Progenitor cell of endocrine pancreas (in vitro differentiated cells): ENCODE results near the gene CHL1. TPM values are rescaled to one million over a fixed set of nuclear protein-coding genes. Genes with fewer than 3 reads are reported as not detected.

Source experiments
- DNase-seq: peaks from one replicate; pipeline ENCODE4 v3.0.0; 2021; ENCODE audit warnings: low spot score; ENCODE audit not compliant: unreplicated experiment
- H3K27ac Mint-ChIP-seq: 2 replicates; pipeline ENCODE4 v1.8.0; 2021; ENCODE audit warnings: mild to moderate bottlenecking, moderate library complexity, mixed read lengths
- H3K27me3 Mint-ChIP-seq: 2 replicates; pipeline ENCODE4 v1.8.0; 2021; ENCODE audit warnings: mixed read lengths
- H3K36me3 Mint-ChIP-seq: 2 replicates; pipeline ENCODE4 v1.8.0; 2022; ENCODE audit warnings: mixed read lengths; ENCODE audit not compliant: insufficient read depth
- H3K4me1 Mint-ChIP-seq: 2 replicates; pipeline ENCODE4 v1.8.0; 2021; ENCODE audit warnings: low read depth, mixed read lengths
- H3K4me3 Mint-ChIP-seq: 2 replicates; pipeline ENCODE4 v1.8.0; 2021; ENCODE audit warnings: low read depth, mild to moderate bottlenecking, moderate library complexity, mixed read lengths
- H3K9me3 Mint-ChIP-seq: 2 replicates; pipeline ENCODE4 v1.8.0; 2021; ENCODE audit warnings: low read depth, mixed read lengths
- total RNA-seq: library from RNA; stranded (reverse); gene quantifications from 2 replicates; pipeline ENCODE4 v1.2.1, GENCODE V29; 2021
- TF ChIP-seq, protein P1 (sequence below): fragments of 200-600 bp; sonication (generic); IDR thresholded peaks from one replicate; pipeline ENCODE4 v1.5.0; 2021; ENCODE audit warnings: antibody characterized with exemption, mild to moderate bottlenecking; ENCODE audit not compliant: unreplicated experiment

CHL1 gene
- total RNA-seq, 1 donor from 2014 or later: 24.7 TPM

DNA sequence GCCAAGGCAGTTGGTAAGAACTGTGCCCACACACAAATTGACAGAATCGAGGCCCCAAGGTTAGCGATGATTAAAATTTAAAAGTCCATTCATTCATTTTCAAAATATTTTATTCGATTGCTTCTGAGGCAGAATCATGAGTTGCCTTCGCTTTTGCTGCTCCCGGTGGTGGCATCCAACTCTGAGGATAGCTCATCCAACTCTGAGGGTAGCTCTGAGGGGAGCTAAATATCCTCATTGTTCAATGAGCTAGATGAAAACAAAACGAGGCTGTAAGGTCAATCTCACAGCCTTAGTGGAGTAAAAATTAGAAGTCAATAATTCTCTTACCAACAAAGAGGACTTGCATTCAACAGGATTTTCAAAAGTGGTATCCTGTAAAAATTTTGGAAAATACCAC is 897 bp upstream of the CHL1 start:
- Mint-ChIP-seq H3K4me1 (peaks cover 10% of the 10 kb centered on the region), H3K4me3 (peak overlapping the region; percentile 87), H3K27ac (no peak overlapping the region), H3K9me3 (peaks cover 12% of the 10 kb centered on the region), H3K36me3 (no peaks in the 10 kb centered on the region), H3K27me3 (peaks cover 55% of the 10 kb centered on the region)
- DNase-seq: no peak
- TF ChIP-seq, protein P1, sequence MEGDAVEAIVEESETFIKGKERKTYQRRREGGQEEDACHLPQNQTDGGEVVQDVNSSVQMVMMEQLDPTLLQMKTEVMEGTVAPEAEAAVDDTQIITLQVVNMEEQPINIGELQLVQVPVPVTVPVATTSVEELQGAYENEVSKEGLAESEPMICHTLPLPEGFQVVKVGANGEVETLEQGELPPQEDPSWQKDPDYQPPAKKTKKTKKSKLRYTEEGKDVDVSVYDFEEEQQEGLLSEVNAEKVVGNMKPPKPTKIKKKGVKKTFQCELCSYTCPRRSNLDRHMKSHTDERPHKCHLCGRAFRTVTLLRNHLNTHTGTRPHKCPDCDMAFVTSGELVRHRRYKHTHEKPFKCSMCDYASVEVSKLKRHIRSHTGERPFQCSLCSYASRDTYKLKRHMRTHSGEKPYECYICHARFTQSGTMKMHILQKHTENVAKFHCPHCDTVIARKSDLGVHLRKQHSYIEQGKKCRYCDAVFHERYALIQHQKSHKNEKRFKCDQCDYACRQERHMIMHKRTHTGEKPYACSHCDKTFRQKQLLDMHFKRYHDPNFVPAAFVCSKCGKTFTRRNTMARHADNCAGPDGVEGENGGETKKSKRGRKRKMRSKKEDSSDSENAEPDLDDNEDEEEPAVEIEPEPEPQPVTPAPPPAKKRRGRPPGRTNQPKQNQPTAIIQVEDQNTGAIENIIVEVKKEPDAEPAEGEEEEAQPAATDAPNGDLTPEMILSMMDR: no peak

DNA sequence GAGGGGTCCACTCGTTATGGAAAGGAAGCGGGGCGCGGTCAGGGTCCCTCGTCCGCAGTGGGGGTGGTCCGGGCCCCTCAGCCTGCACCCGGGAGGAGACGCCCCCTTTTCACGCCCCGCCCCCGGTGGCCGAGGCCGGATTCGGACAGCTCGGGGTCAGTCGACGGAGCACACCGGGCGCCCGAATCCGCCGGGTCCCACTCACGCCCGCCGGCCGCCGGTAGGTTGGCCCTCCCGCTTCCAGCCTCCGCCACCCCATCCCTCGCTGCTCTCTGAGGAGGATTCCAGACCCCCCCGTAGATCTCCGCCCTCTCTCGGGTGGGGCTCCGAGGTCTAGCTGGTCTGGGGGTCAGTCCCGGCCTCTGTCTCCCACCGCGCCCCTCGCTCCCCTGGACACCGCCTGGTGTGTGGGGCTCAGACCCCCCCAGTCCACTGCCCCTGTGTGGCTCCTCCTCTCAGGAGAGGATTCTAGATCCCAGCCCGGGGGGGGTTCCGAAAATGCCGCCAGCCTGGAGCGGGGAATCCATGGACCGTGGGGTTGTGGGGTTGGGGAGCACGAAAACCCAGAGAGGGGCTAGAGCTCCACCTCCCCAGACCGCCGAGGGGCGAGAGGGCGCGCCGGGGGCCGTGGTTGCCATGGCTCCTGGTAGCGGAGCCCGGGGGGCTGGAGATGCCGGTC is 725 bp downstream of the CHL1 start:
- Mint-ChIP-seq H3K9me3 (peaks cover 7% of the 10 kb centered on the region), H3K4me3 (peak overlapping the region; percentile 85), H3K4me1 (peaks cover 11% of the 10 kb centered on the region), H3K36me3 (no peaks in the 10 kb centered on the region), H3K27ac (no peak overlapping the region), H3K27me3 (peaks cover 54% of the 10 kb centered on the region)
- peak; percentile 63 for DNase-seq
- TF ChIP-seq, protein P1: no peak

DNA sequence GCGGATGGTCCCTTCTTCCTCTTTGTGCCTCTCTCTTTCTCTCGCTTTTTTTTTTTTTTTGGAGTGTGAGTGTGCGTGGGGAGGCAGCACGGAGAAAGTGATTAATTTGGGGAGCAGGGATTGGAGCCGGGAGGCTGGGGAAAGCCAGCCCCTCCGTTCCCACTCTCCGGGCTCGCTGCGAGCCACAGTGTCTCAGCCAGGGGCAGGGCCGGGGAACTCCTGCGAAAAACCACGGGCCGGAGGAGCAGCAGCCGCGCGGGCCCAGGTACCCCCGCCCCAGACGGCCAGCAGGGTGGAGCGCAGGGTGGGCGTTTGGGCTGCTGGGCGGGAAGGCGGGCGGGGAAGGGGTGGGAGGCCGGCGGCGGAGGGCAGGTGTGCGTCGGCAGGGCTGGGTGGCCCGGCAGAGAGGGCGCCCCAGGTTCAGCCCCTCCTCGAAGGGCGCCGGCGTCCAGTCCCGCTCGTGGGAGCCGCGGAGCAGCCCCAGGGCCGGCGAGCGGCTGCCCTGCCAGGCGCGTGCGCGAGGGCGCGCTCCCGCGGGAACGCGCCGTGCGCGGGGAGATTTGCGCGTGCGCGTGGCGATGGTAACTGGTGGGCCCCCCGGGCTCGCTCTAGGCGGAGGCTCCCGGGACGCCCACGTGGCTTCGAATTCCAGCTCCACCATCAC is 1.4 kb downstream of the CHL1 start:
- TF ChIP-seq, protein P1: no peak

DNA sequence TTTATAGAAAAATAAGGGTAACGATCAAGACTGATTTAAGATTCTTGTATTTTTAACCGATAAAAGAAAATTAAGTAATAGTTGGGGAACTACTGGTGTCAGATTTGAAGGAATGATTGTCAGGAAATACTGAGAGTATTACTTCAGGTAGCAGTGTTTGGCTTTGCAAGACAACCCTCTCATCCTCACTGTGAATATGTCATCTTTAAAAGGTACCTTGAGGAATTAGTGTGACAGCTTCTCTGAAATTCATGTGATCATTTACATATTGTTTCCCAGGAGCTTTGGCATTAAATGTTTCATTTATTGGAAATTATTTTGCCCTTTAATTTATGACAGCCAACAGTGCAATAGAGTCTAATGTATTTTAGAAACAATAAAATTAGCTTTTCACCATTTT is 3.3 kb downstream of the CHL1 start:
- H3K9me3 Mint-ChIP-seq: no peaks in the 10 kb centered on the region
- TF ChIP-seq, protein P1: no peak
- no peak for DNase-seq
- H3K27me3 Mint-ChIP-seq: peaks cover 54% of the 10 kb centered on the region
- no peak overlapping the region for H3K27ac Mint-ChIP-seq
- no peak overlapping the region for H3K4me3 Mint-ChIP-seq
- H3K36me3 Mint-ChIP-seq: no peaks in the 10 kb centered on the region
- peaks cover 10% of the 10 kb centered on the region for H3K4me1 Mint-ChIP-seq

More for the DNA sequence above, 1.4 kb downstream of the CHL1 start:
- no peak overlapping the region for H3K27ac Mint-ChIP-seq
- no peaks in the 10 kb centered on the region for H3K36me3 Mint-ChIP-seq
- peak; percentile 31 for DNase-seq
- H3K4me3 Mint-ChIP-seq: peak overlapping the region; percentile 85
- peaks cover 11% of the 10 kb centered on the region for H3K4me1 Mint-ChIP-seq
- peaks cover 5% of the 10 kb centered on the region for H3K9me3 Mint-ChIP-seq
- peaks cover 56% of the 10 kb centered on the region for H3K27me3 Mint-ChIP-seq

DNA sequence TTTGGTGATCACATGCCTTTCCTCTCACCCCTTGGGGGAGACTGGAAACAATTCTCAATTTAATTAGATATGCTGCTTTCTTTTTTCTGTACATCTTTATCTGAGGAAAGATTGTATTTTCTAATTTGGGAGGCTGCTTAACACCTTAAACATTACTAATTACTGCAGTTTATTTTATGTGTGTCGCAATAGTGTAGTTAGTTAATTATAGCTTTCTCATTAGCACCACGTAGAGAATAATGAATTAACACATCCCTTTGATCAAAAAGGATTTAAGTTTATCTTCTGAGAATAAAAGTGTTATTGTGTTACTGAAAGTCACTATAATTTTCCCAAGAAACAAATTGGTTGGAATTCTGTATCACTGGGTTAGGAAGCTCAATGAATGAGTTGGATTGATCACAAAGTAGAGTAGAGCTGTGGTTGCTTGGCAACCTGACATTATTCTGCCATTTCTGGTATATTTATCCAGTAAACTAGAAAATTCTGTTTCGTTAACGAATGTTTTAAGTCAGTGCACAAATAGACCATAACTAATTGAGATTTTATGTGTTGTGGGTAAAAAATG is 4.3 kb downstream of the CHL1 start:
- Mint-ChIP-seq H3K4me3 (no peak overlapping the region), H3K27me3 (peaks cover 44% of the 10 kb centered on the region), H3K27ac (no peak overlapping the region), H3K36me3 (no peaks in the 10 kb centered on the region), H3K9me3 (no peaks in the 10 kb centered on the region), H3K4me1 (peaks cover 5% of the 10 kb centered on the region)
- DNase-seq: no peak
- TF ChIP-seq, protein P1: no peak
